Measurements from ENCODE around the gene SNX3.

The SNX3 gene

GRCh38 chr6:108175592-108176279 lies 85.1 kb downstream of the SNX3 start:
- in situ Hi-C loops (cut with HindIII; ENCODE audit: low sequenced_read_pairs): no loop called here
- TF ChIP-seq CTCF (IDR thresholded peaks at IDR 0.05; ENCODE audit: low read depth, low read length): peak; percentile 15
- no peak overlapping the region for H3K4me3 ChIP-seq (ENCODE audit: low read depth, low read length)
- no peak for DNase-seq (ENCODE audit: low read depth, low spot score)

GRCh38 chr6:108175176-108175591 lies 85.7 kb downstream of the SNX3 start:
- no peak for TF ChIP-seq CTCF (IDR thresholded peaks at IDR 0.05; ENCODE audit: low read depth, low read length)
- H3K4me3 ChIP-seq (ENCODE audit: low read depth, low read length): no peak overlapping the region
- in situ Hi-C loops (cut with HindIII; ENCODE audit: low sequenced_read_pairs): no loop called here
- DNase-seq (ENCODE audit: low read depth, low spot score): no peak

- DNase-seq (ENCODE audit: low read depth, low spot score): peak; percentile 36
- in situ Hi-C loops (cut with HindIII; ENCODE audit: low sequenced_read_pairs): no loop called here
- no peak overlapping the region for H3K4me3 ChIP-seq (ENCODE audit: low read depth, low read length)
- no peak for TF ChIP-seq CTCF (IDR thresholded peaks at IDR 0.05; ENCODE audit: low read depth, low read length)
Observed at GRCh38 chr6:108174371-108175175, 86.3 kb downstream of the SNX3 start.

- no peak for DNase-seq (ENCODE audit: low read depth, low spot score)
- in situ Hi-C loops (cut with HindIII; ENCODE audit: low sequenced_read_pairs): no loop called here
- no peak overlapping the region for H3K4me3 ChIP-seq (ENCODE audit: low read depth, low read length)
- no peak for TF ChIP-seq CTCF (IDR thresholded peaks at IDR 0.05; ENCODE audit: low read depth, low read length)
Observed at GRCh38 chr6:108171918-108172516, 88.8 kb downstream of the SNX3 start.

- no peak overlapping the region for H3K4me3 ChIP-seq (ENCODE audit: low read depth, low read length)
- no peak for TF ChIP-seq CTCF (IDR thresholded peaks at IDR 0.05; ENCODE audit: low read depth, low read length)
- no peak for DNase-seq (ENCODE audit: low read depth, low spot score)
- in situ Hi-C loops (cut with HindIII; ENCODE audit: low sequenced_read_pairs): no loop called here
Observed at GRCh38 chr6:108171291-108171917, 89.4 kb downstream of the SNX3 start.
